HEK293T (cell line): ENCODE data around the gene FOXP3.

Source experiments
- CTCF ChIA-PET: fragments of 350-600 bp; formaldehyde crosslinking; extraction: SDS; loops from one replicate; lab custom pipeline; 2021; ENCODE audit warnings: antibody characterized with exemption, inconsistent platforms; lab: Yijun Ruan, JAX
- POLR2A ChIA-PET: fragments of 350-600 bp; formaldehyde crosslinking; extraction: SDS; loops from one replicate; lab custom pipeline; 2020; ENCODE audit warnings: antibody characterized with exemption, inconsistent platforms; lab: Yijun Ruan, JAX
- DNase-seq: peaks from one replicate; pipeline ENCODE4 v3.0.0; 2012; ENCODE audit warnings: mixed read lengths; ENCODE audit errors: extremely low spot score
- ARNT ChIP-seq: fragments of 450-650 bp; IDR thresholded peaks from 2 replicates; pipeline ENCODE4 v1.6.1; 2017; ENCODE audit warnings: mild to moderate bottlenecking
- BHLHE40 ChIP-seq: fragments of 450-650 bp; IDR thresholded peaks from 2 replicates; pipeline ENCODE4 v1.6.1; 2016; ENCODE audit warnings: mild to moderate bottlenecking, moderate library complexity, borderline replicate concordance
- CTBP1 ChIP-seq: fragments of 450-650 bp; IDR thresholded peaks from 2 replicates; pipeline ENCODE4 v1.6.1; 2016; ENCODE audit warnings: borderline replicate concordance
- ELF4 ChIP-seq: fragments of 450-650 bp; IDR thresholded peaks from 2 replicates; pipeline ENCODE4 v1.6.1; 2017; ENCODE audit warnings: antibody characterized with exemption
- FOXA1 ChIP-seq: fragments of 450-650 bp; IDR thresholded peaks from 2 replicates; pipeline ENCODE4 v1.6.1; 2016; ENCODE audit warnings: mild to moderate bottlenecking
- FOXK2 ChIP-seq: fragments of 450-650 bp; IDR thresholded peaks from 2 replicates; pipeline ENCODE4 v1.6.1; 2016; ENCODE audit warnings: mild to moderate bottlenecking
- FOXM1 ChIP-seq: fragments of 450-650 bp; IDR thresholded peaks from 2 replicates; pipeline ENCODE4 v1.6.1; 2017; ENCODE audit warnings: mild to moderate bottlenecking, borderline replicate concordance
- HDGF ChIP-seq: fragments of 450-650 bp; IDR thresholded peaks from 2 replicates; pipeline ENCODE4 v1.6.1; 2017; ENCODE audit warnings: antibody characterized with exemption, borderline replicate concordance
- L3MBTL2 ChIP-seq: fragments of 450-650 bp; conservative IDR thresholded peaks from 2 replicates; pipeline ENCODE4 v1.6.1; 2016; ENCODE audit warnings: mild to moderate bottlenecking
- LEF1 ChIP-seq: fragments of 450-650 bp; IDR thresholded peaks from 2 replicates; pipeline ENCODE4 v1.6.1; 2017; ENCODE audit warnings: mild to moderate bottlenecking, borderline replicate concordance
- NFRKB ChIP-seq: fragments of 450-650 bp; IDR thresholded peaks from 2 replicates; pipeline ENCODE4 v1.6.1; 2016; ENCODE audit warnings: mild to moderate bottlenecking, moderate library complexity
- PKNOX1 ChIP-seq: fragments of 450-650 bp; IDR thresholded peaks from 2 replicates; pipeline ENCODE4 v1.6.1; 2016
- SP1 ChIP-seq: fragments of 450-650 bp; IDR thresholded peaks from 2 replicates; pipeline ENCODE4 v1.6.1; 2017
- SUZ12 ChIP-seq: fragments of 450-650 bp; IDR thresholded peaks from 2 replicates; pipeline ENCODE4 v1.6.1; 2016; ENCODE audit warnings: mild to moderate bottlenecking
- TARDBP ChIP-seq: fragments of 450-650 bp; IDR thresholded peaks from 2 replicates; pipeline ENCODE4 v1.6.1; 2016
- ZNF384 ChIP-seq: fragments of 450-650 bp; IDR thresholded peaks from 2 replicates; pipeline ENCODE4 v1.6.1; 2016

The FOXP3 gene

GRCh38 chrX:49287665-49288064 lies 23.2 kb upstream of the FOXP3 start:
- TF ChIP-seq PKNOX1 (no peak), ZNF384 (no peak), HDGF (no peak), FOXA1 (no peak), LEF1 (no peak), BHLHE40 (no peak), TARDBP (no peak), SUZ12 (no peak), ARNT (no peak), FOXM1 (no peak), CTBP1 (no peak)
- CTCF ChIA-PET = interaction anchor here (0.6 kb wide), 1 partner anchor 222 kb away, joined by 3 read pairs; no protein-coding TSS in a partner anchor
- DNase-seq = no peak
- POLR2A ChIA-PET = no interaction called here

GRCh38 chrX:49286581-49286980 lies 22.1 kb upstream of the FOXP3 start:
- TF ChIP-seq PKNOX1 (no peak), SP1 (no peak), ELF4 (no peak), FOXA1 (no peak), HDGF (no peak), NFRKB (no peak), ZNF384 (no peak), SUZ12 (no peak), FOXK2 (no peak), TARDBP (no peak)
- ChIA-PET CTCF (no interaction called here), POLR2A (interaction anchor here (0.9 kb wide), 1 partner anchor 96 kb away, joined by 3 read pairs; no protein-coding TSS in a partner anchor)
- DNase-seq = no peak

GRCh38 chrX:49286136-49286535 lies 21.6 kb upstream of the FOXP3 start:
- no peak for TF ChIP-seq PKNOX1
- no peak for TF ChIP-seq ELF4
- no peak for TF ChIP-seq SP1
- DNase-seq = no peak
- POLR2A ChIA-PET = no interaction called here
- CTCF ChIA-PET = no interaction called here

- ChIA-PET CTCF (no interaction called here), POLR2A (interaction anchor here (0.7 kb wide), 1 partner anchor 92 kb away, joined by 3 read pairs; no protein-coding TSS in a partner anchor)
- TF ChIP-seq SP1 (no peak), TARDBP (0 out of 2 replicates have a peak, but pooled peaks have one; percentile 10)
Measured at GRCh38 chrX:49284212-49284611, 19.7 kb upstream of the FOXP3 start.

GRCh38 chrX:49282647-49283011 lies 18.1 kb upstream of the FOXP3 start:
- peak; percentile 57 for DNase-seq
- ChIA-PET CTCF (no interaction called here), POLR2A (interaction anchor here (0.6 kb wide), 1 partner anchor 12 kb away, joined by 3 read pairs; no protein-coding TSS in a partner anchor)
- TF ChIP-seq ELF4 = no peak
- TF ChIP-seq ZNF384 = no peak
- TF ChIP-seq FOXA1 = no peak
- TF ChIP-seq FOXK2 = no peak
- TF ChIP-seq PKNOX1 = no peak
- TF ChIP-seq HDGF = no peak
- no peak for TF ChIP-seq BHLHE40

More at GRCh38 chrX:49284212-49284611, 19.7 kb upstream of the FOXP3 start:
- no peak for DNase-seq

- ChIA-PET POLR2A (no interaction called here), CTCF (no interaction called here)
- TF ChIP-seq FOXM1 (no peak), SUZ12 (no peak), L3MBTL2 (no peak), SP1 (no peak), LEF1 (no peak), BHLHE40 (no peak), ELF4 (no peak), PKNOX1 (no peak), FOXA1 (no peak), HDGF (no peak), TARDBP (no peak), FOXK2 (no peak), ZNF384 (no peak), CTBP1 (no peak), NFRKB (no peak), ARNT (no peak)
- DNase-seq = no peak
Measured at GRCh38 chrX:49278081-49278480, 13.6 kb upstream of the FOXP3 start.
